HG03175 (cell line): Measurements from ENCODE around the gene UAP1.
"Not testable (repeated sequence)": the region's sequence is repeated elsewhere in the genome, so short reads cannot be mapped to it uniquely, and the experiment has no call there.

Source experiments
- ATAC-seq: cut with Tn5 transposase; IDR thresholded peaks from one replicate; pipeline ENCODE4 v1.9.1; 2021; ENCODE audit warnings: mild to moderate bottlenecking, moderate library complexity; ENCODE audit not compliant: unreplicated experiment

Gene UAP1

DNA sequence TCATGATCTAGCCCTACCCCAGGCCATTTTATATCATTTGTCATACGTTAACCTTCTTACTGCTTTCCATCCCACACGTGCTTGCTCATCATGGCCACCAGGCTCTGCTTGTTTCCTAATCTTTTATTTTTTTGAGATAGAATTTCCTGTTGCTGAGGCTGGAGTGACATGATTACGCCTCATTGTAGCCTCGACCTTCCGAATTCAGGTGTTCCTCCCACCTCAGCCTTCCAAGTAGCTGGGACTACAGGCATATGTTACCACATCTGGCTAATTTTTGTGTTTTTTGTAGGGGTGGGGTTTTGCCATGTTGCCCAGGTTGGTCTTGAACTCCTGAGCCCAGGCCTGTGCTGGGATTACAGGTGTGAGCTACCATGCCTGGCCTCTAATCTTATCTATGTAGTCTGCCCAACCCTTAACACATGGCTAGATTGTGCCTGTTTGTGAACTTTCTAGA is 3.3 kb downstream of the UAP1 start:
- no peak for ATAC-seq

DNA sequence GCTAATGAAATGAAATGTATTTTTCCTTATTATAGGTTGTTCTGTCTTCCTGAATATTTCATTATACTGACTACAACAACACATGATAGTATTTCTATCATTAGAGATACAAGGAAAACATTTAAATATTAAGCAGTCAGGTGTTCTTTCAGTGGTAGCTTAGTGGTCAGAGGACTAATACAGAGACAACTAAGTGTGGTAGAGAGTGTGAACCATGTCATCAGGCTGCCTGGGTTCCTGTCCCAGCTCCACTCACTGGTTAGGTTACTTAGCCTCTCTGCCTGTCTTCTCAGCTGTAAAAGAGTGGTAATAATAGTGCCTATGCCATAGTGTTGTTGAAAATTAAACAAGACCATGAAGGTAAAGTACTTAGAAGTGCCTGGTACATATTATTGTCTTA is 3.9 kb downstream of the UAP1 start:
- no peak for ATAC-seq

DNA sequence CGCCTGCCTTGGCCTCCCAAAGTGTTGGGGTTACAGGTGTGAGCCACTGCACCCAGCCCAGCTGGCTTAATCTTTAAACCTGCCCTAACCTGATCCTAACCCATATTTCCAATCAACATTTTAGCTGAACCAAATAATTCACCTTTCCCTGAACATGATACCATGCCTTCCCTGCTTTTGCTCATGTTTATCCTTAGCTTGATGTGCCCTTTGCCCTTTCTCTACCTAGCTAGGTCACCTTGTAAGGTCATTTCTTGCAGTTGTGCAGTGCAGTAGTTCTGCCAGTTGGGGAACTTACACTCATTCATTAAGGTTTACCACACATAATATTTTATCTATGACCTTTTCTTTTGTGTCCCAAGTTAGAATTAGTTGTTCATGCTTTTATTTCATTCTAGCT is 5.3 kb downstream of the UAP1 start:
- ATAC-seq: no peak

GRCh38 chr1:162568802-162569201 is 7.3 kb downstream of the UAP1 start:
- no peak for ATAC-seq

DNA sequence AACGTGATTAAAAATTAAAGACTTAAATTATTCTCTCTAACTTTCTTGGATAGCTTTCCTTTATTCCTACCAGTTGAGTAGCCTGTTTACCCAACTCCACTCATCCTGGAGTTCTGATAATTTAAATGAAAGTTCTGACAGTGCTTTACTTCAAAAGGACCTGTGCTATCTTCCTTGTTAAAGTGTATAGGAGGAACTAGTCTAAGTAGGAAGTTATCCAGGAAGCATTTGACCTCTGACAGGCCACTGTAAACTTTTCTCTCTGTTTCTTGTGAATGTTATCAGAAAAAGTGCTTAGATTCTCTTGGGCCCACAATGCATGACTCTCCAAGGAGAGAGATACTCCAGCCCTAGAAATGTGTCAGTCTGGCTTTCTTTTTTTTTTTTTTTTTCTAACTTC is 9.2 kb downstream of the UAP1 start:
- ATAC-seq: no peak

- ATAC-seq: not testable (repeated sequence)
These were observed 9.6 kb downstream of the UAP1 start for GRCh38 chr1:162571121-162571520.

DNA sequence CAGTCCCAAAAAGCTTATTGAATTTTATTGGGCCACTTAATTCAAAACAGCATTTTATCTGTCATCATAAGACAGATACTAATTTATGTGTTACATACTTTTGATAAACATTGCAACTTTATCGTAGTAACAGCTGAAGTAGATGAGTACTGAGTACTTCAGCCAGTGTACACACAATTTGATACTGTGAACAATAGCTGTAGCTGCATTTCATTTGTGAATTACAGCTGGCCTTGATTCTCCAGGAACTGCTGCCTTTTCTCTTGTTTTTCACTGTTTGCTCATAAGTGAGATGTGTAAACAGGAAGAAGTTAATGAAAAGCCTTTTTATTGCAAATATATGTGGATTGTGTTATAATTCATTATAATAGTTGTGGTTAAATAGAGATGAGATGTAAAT is 10.2 kb downstream of the UAP1 start:
- no peak for ATAC-seq

GRCh38 chr1:162573136-162573535 is 11.6 kb downstream of the UAP1 start:
- no peak for ATAC-seq

- ATAC-seq: no peak
These were observed 16.7 kb downstream of the UAP1 start for GRCh38 chr1:162578071-162578700.

DNA sequence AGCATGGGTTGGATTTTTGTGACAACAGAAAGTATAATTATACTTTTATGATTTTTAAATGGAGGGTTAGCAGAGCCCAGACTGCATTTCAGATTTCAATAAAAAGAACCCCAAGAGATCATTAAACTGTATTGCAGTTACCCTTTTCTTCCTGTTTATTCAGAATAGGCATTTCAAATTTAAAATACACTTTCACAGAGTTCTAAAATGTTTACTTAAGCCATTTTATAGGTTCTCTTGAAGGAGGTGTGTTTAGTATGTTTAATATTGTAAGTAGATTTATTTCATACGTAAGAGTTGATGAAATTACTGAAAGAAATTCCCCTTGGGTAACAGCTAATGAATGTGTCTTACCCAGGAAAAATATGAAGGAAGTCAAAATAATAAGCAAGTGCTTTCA is 17.4 kb downstream of the UAP1 start:
- no peak for ATAC-seq

DNA sequence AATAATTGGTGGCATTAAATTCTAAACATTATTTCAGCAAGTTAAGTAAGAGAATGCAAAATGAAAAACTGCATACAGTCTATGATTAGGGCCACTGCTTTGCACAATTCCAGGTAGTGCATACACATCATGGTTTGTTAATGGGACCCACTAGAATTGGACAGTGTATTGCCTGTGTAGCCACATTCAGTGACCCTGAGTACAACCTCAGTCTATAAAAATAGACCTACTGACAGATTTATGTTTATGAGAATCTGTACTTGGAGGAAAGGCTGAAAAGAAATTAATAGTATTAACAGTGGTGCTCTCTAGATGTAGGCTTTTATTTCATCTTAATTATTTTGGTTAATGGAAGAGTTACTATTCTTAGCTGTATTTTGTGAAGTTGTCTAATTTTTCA is 18.8 kb downstream of the UAP1 start:
- ATAC-seq: no peak

- ATAC-seq: not testable (repeated sequence)
These were observed 21.4 kb downstream of the UAP1 start for GRCh38 chr1:162582901-162583300.

- ATAC-seq: not testable (repeated sequence)
These were observed 23.6 kb downstream of the UAP1 start for GRCh38 chr1:162585101-162585500.

- ATAC-seq: no peak
These were observed 25.8 kb downstream of the UAP1 start for GRCh38 chr1:162587347-162587746.

GRCh38 chr1:162587761-162588260 is 26.3 kb downstream of the UAP1 start:
- no peak for ATAC-seq

GRCh38 chr1:162590101-162590500 is 28.6 kb downstream of the UAP1 start:
- no peak for ATAC-seq

DNA sequence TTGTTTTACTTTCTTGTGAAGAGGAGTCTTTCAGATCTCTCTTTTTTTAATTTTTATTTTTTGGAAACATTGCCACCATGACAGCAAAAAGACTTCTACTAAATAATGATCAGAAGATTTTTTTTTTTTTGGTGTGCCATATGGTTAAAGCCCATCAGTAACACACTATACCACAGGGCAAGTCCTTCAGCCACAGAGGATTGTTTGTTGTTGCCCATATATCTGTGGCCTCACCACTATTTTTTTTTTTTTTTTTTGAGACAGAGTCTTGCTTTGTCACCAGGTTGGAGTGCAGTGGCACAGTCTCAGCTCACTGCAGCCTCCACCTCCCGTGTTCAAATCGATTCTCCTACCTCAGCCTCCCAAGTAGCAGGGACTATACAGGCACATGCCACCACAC is 29.2 kb downstream of the UAP1 start:
- ATAC-seq: no peak

DNA sequence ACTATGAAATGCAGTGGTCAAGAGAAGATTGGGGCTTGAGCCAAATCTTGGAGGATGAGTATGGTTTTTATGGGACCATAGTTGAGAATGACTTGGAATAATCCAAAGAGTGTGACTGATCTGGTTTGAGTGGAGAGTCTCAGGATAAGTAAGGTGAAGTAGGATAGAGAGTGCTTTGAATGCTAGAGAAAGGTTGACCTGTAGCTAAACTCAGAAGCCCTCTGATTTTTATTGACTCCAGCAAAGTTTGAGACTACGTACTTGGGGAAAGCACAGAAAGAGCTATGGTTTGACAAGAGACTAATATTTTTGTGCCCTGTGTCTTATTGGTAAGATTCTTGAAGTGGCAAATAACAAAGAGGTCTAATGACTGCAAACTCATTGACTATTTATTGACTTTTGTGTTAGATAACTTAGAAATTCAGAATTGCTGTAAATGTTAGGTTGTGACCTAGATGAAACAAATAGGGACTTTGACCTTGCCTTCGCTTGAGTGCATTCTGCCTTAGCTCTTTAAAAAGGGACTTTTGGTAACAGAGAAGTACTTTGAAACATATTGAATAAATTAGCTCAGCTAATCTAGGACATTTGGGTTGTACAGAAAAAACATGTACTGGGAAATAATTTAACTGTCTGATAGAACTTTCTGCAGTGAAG is 35.1 kb downstream of the UAP1 start:
- ATAC-seq: no peak

- ATAC-seq: no peak
These were observed 37.9 kb downstream of the UAP1 start for GRCh38 chr1:162599451-162599850.

DNA sequence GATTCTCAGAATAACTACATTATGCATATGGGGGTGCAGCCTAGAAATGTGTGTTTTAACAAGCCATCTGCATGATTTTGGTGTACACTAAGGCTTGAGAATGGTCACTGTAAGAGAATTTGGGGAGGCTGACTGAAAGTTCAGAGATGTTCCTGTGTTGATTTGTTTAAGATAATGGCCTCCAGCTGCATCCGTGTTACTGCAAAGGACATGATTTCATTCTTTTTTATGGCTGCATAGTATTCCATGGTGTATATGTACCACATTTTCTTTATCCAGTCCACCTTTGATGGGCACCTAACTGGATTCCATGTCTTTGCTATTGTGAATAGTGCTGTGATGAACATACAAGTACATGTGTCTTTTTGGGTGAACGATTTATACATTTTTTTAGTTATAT is 41.6 kb downstream of the UAP1 start:
- ATAC-seq: not testable (repeated sequence)

DNA sequence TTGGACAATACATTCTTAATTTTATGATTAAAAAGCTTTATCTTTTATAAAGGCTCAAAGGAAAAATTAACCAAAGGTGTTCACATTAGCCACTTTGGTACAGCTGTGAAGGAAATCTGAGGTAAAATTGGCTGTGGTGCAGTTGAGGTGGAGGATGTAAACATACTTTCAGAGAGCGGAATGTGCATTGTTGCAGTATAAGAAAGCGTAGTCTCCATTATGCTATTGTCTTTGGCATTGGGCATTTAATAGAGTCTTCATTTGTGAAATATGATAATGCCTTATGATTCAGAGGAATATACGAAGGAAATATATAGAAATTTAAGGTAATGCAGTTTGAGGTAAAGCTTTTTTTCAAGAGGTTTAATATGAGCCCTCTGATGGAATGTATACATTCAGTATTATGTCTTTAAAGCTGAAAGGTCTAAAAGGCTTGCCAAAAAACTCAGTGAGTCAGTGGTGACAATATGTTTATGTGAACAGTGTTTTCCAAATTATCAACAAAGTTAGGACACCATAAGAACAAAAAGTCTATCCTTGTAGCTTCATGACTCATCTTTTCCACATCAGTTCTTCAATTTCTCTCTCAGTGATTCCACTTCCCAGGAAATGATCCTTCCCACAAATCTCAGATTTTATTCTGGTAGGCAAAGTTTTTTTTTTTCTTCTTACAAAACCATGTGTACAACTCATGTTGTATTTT is 43.9 kb downstream of the UAP1 start:
- ATAC-seq: no peak

GRCh38 chr1:162609306-162609705 is 47.8 kb downstream of the UAP1 start:
- no peak for ATAC-seq
